Measurements from ENCODE around the gene UBQLN3.

The UBQLN3 gene

GRCh38 chr11:5509803-5510202 is at the start of gene UBQLN3:
Gene UBQLN3 (minus strand): TSS chr11:5509957. CDS start chr11:5509558, 399 bp downstream.
- DNase-seq = no peak

- no peak for DNase-seq
These were observed 48.0 kb upstream of the UBQLN3 start for GRCh38 chr11:5557751-5558150.

GRCh38 chr11:5556596-5557188 is 46.9 kb upstream of the UBQLN3 start:
- DNase-seq = no peak

GRCh38 chr11:5553343-5553742 is 43.6 kb upstream of the UBQLN3 start:
- DNase-seq = no peak

- no peak for DNase-seq
These were observed 40.8 kb upstream of the UBQLN3 start for GRCh38 chr11:5550440-5551095.

- DNase-seq = no peak
These were observed 38.7 kb upstream of the UBQLN3 start, which contains the start of gene OR52H1 for GRCh38 chr11:5548440-5548839. Gene OR52H1 (minus strand): TSS chr11:5548540. CDS start chr11:5545505, 3,035 bp downstream.

GRCh38 chr11:5547982-5548381 is 38.2 kb upstream of the UBQLN3 start:
- no peak for DNase-seq

- DNase-seq = no peak
These were observed 36.7 kb upstream of the UBQLN3 start for GRCh38 chr11:5546457-5546856.

- no peak for DNase-seq
These were observed 31.7 kb upstream of the UBQLN3 start for GRCh38 chr11:5541427-5541826.

GRCh38 chr11:5536482-5536881 is 26.7 kb upstream of the UBQLN3 start:
- DNase-seq = no peak

GRCh38 chr11:5534046-5534445 is 24.3 kb upstream of the UBQLN3 start:
- DNase-seq = no peak

- no peak for DNase-seq
These were observed 21.5 kb upstream of the UBQLN3 start for GRCh38 chr11:5531053-5531831.

- no peak for DNase-seq
These were observed 18.7 kb upstream of the UBQLN3 start for GRCh38 chr11:5528495-5528894.

GRCh38 chr11:5527716-5528115 is 18.0 kb upstream of the UBQLN3 start:
- DNase-seq = no peak

- no peak for DNase-seq
These were observed 15.0 kb upstream of the UBQLN3 start for GRCh38 chr11:5524756-5525155.

- no peak for DNase-seq
These were observed 12.6 kb upstream of the UBQLN3 start for GRCh38 chr11:5522308-5522707.

- no peak for DNase-seq
These were observed 11.8 kb upstream of the UBQLN3 start for GRCh38 chr11:5521540-5521939.

- DNase-seq = no peak
These were observed 6.8 kb upstream of the UBQLN3 start, which contains the start of gene UBQLNL for GRCh38 chr11:5516599-5516998. Gene UBQLNL (minus strand): TSS chr11:5516699. CDS start chr11:5516441, 258 bp downstream.

- no peak for DNase-seq
These were observed 5.1 kb upstream of the UBQLN3 start for GRCh38 chr11:5514841-5515240.

GRCh38 chr11:5508605-5509004 is 1.2 kb downstream of the UBQLN3 start:
- no peak for DNase-seq

GRCh38 chr11:5507933-5508305 is 1.8 kb downstream of the UBQLN3 start:
- no peak for DNase-seq

- DNase-seq = no peak
These were observed 2.4 kb downstream of the UBQLN3 start for GRCh38 chr11:5507177-5507932.

- no peak for DNase-seq
These were observed 4.3 kb downstream of the UBQLN3 start for GRCh38 chr11:5505363-5506048.

Data from NCI-H1092 (cell line).